Measurements from ENCODE around the gene PTPRG. TPM values are rescaled to one million over a fixed set of nuclear protein-coding genes. Genes with fewer than 3 reads are reported as not detected.

Gene PTPRG
- total RNA-seq, 3 donors from 2014 or later (not counting 1 experiment from before 2014, with no cell fraction given) = 1.0 to 2.9 (median 2.5) TPM

GRCh38 chr3:61649381-61650170 is 88.2 kb downstream of the PTPRG start:
- H3K36me3 Mint-ChIP-seq = no peaks in the 10 kb centered on the region
- WGBS (ENCODE audit: insufficient coverage) = 73% methylated on average over 5 of the region's 5 CpGs
- H3K27ac Mint-ChIP-seq = no peak overlapping the region
- Histone ChIP-seq H3K36me3 (ENCODE audit: control insufficient read depth, insufficient read depth, low read length) (no peaks in the 10 kb centered on the region), H3K4me1 (ENCODE audit: control insufficient read depth, insufficient read depth, low read length) (no peaks in the 10 kb centered on the region), H3K27ac (ENCODE audit: low read length) (no peak overlapping the region), H3K27me3 (ENCODE audit: control insufficient read depth, insufficient read depth, low read length) (no peaks in the 10 kb centered on the region), H3K4me3 (ENCODE audit: low read length) (no peak overlapping the region), H3K9me3 (ENCODE audit: control insufficient read depth, insufficient read depth, low read length) (peaks cover 3% of the 10 kb centered on the region)
- intact Hi-C loops (cut with micrococcal nuclease) = no loop called here
- ATAC-seq (no peak), DNase-seq (no peak)
- TF ChIP-seq, protein P1, sequence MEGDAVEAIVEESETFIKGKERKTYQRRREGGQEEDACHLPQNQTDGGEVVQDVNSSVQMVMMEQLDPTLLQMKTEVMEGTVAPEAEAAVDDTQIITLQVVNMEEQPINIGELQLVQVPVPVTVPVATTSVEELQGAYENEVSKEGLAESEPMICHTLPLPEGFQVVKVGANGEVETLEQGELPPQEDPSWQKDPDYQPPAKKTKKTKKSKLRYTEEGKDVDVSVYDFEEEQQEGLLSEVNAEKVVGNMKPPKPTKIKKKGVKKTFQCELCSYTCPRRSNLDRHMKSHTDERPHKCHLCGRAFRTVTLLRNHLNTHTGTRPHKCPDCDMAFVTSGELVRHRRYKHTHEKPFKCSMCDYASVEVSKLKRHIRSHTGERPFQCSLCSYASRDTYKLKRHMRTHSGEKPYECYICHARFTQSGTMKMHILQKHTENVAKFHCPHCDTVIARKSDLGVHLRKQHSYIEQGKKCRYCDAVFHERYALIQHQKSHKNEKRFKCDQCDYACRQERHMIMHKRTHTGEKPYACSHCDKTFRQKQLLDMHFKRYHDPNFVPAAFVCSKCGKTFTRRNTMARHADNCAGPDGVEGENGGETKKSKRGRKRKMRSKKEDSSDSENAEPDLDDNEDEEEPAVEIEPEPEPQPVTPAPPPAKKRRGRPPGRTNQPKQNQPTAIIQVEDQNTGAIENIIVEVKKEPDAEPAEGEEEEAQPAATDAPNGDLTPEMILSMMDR (IDR thresholded peaks at IDR 0.05) = no peak
- H3K4me1 Mint-ChIP-seq = no peaks in the 10 kb centered on the region
- peaks cover 0 to 3% of the 10 kb centered on the region in 2 donors for H3K9me3 Mint-ChIP-seq
- H3K27me3 Mint-ChIP-seq (ENCODE audit: low read depth in 2 of 2) = no peaks in the 10 kb centered on the region
- no peak overlapping the region for H3K4me3 Mint-ChIP-seq

GRCh38 chr3:61650276-61650675 is 88.9 kb downstream of the PTPRG start:
- Histone ChIP-seq H3K27ac (ENCODE audit: low read length) (no peak overlapping the region), H3K36me3 (ENCODE audit: control insufficient read depth, insufficient read depth, low read length) (no peaks in the 10 kb centered on the region), H3K4me1 (ENCODE audit: control insufficient read depth, insufficient read depth, low read length) (no peaks in the 10 kb centered on the region), H3K27me3 (ENCODE audit: control insufficient read depth, insufficient read depth, low read length) (no peaks in the 10 kb centered on the region), H3K9me3 (ENCODE audit: control insufficient read depth, insufficient read depth, low read length) (peaks cover 1% of the 10 kb centered on the region), H3K4me3 (ENCODE audit: low read length) (no peak overlapping the region)
- ATAC-seq (no peak), DNase-seq (no peak)
- intact Hi-C loops (cut with micrococcal nuclease) = no loop called here
- Mint-ChIP-seq H3K27me3 (ENCODE audit: low read depth in 2 of 2) (no peaks in the 10 kb centered on the region), H3K9me3 (peaks cover 0 to 5% of the 10 kb centered on the region in 2 donors), H3K4me1 (no peaks in the 10 kb centered on the region), H3K4me3 (no peak overlapping the region), H3K27ac (no peak overlapping the region), H3K36me3 (no peaks in the 10 kb centered on the region)
- WGBS (ENCODE audit: insufficient coverage) = 90% methylated on average over 6 of the region's 7 CpGs
- TF ChIP-seq, protein P1 (IDR thresholded peaks at IDR 0.05) = no peak

DNA sequence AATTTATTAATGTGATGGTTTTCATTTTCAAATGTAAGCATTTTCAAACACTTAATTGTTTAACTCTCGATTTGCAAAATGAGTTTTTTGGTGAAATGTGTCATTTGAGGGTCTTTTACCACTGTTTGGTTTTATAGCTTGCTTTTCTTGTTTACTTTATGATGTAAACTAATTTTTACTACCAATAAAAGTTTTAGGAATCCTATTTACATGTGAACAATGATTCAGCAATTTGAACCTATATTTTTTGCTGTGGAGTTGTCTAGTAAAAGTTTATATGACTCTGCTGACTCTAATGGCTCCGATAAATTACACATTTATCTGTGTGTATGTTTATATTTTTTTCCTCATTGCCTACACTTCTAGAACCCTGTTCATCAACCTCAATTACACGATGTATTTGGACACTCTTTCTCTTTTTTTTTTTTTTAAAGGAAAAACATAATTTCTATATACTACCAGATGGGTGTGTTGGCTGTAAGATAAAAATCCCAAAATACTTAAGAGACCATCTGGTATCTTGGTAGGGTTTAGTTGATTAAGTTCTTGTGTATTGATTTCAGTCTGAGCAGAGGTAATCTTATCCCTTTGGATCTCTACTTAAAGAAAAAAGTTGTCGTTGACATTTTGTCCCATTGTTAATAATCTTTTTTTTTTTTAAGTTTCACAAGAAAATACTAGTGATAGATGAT is 89.5 kb downstream of the PTPRG start:
- TF ChIP-seq, protein P1 (IDR thresholded peaks at IDR 0.05) = no peak
- H3K27ac ChIP-seq (ENCODE audit: low read length) = no peak overlapping the region
- no peaks in the 10 kb centered on the region for H3K9me3 ChIP-seq (ENCODE audit: control insufficient read depth, insufficient read depth, low read length)
- no peaks in the 10 kb centered on the region for H3K4me1 Mint-ChIP-seq
- H3K4me3 Mint-ChIP-seq = no peak overlapping the region
- DNase-seq (no peak), ATAC-seq (no peak)
- no peaks in the 10 kb centered on the region for H3K27me3 Mint-ChIP-seq (ENCODE audit: low read depth in 2 of 2)
- no peak overlapping the region for H3K27ac Mint-ChIP-seq
- peaks cover 0 to 5% of the 10 kb centered on the region in 2 donors for H3K9me3 Mint-ChIP-seq
- no peaks in the 10 kb centered on the region for H3K36me3 Mint-ChIP-seq
- H3K4me1 ChIP-seq (ENCODE audit: control insufficient read depth, insufficient read depth, low read length) = no peaks in the 10 kb centered on the region
- no peaks in the 10 kb centered on the region for H3K36me3 ChIP-seq (ENCODE audit: control insufficient read depth, insufficient read depth, low read length)
- H3K27me3 ChIP-seq (ENCODE audit: control insufficient read depth, insufficient read depth, low read length) = no peaks in the 10 kb centered on the region
- 0% methylated on average over 1 of the region's 4 CpGs for WGBS (ENCODE audit: insufficient coverage)
- no peak overlapping the region for H3K4me3 ChIP-seq (ENCODE audit: low read length)
- intact Hi-C loops (cut with micrococcal nuclease) = no loop called here

Data from natural killer cell (primary cell).